Left ventricle myocardium inferior (tissue), 1 donor: ENCODE results near the gene DCST1. TPM values are rescaled to one million over a fixed set of nuclear protein-coding genes. Genes with fewer than 3 reads are reported as not detected.
A peak's percentile ranks its signal among the peaks of the same experiment; 100 is the strongest.

ENCODE experiments used
- DNase-seq: peaks from one replicate; pipeline ENCODE4 v3.0.0-alpha.2; 2020
- H3K27ac ChIP-seq: fragments of 200-600 bp; replicated peaks from 2 replicates; pipeline ENCODE4 v1.8.0; 2021
- H3K27me3 ChIP-seq: fragments of 200-600 bp; 2 replicates; pipeline ENCODE4 v1.8.0; 2021; ENCODE audit warnings: low read depth
- H3K36me3 ChIP-seq: fragments of 200-600 bp; 2 replicates; pipeline ENCODE4 v1.8.0; 2021
- H3K4me1 ChIP-seq: fragments of 200-600 bp; 2 replicates; pipeline ENCODE4 v1.8.0; 2021
- H3K4me3 ChIP-seq: fragments of 200-600 bp; 2 replicates; pipeline ENCODE4 v1.8.0; 2021; ENCODE audit warnings: mild to moderate bottlenecking, moderate library complexity
- H3K9me3 ChIP-seq: fragments of 200-600 bp; replicated peaks from 2 replicates; pipeline ENCODE4 v1.8.0; 2021
- intact Hi-C: fragments of 100-400 bp; cut with micrococcal nuclease; formaldehyde crosslinking; loops from one replicate; pipeline ENCODE4 v1.11.0; 2022
- total RNA-seq: library from RNA; stranded (reverse); fragmentation: NEBNext Ultra II Directional; extraction: Animal tissue kit (Norgen Biotek cat#: 25700); gene quantifications from one replicate; pipeline ENCODE4 v1.2.1, GENCODE V29; 2021
- TF ChIP-seq, protein P1 (sequence below): fragments of 200-600 bp; IDR thresholded peaks from 2 replicates; pipeline ENCODE4 v1.8.0; 2021; ENCODE audit warnings: antibody characterized with exemption, mild to moderate bottlenecking, borderline replicate concordance
- donor health status: DM: no; HTN: yes; CAD: no; lungs with severe emphysema.

The DCST1 gene
- total RNA-seq, 1 donor from 2014 or later: not detected

DNA sequence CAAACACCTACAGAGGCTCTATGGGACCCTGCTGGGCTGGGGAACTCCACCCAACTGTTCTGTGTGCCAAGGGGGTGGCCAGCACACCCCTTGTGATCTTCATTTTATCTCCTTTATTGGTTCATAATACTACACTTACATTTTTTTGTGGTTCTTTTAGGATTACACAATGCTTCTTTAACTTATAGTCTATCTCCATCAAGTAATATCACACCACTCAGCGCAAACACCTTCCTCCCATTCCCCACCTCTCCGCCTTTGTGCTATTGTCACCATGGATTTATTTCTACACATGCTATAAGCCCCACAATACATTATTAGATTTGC lies 61.0 kb downstream of the DCST1 start:
- no peaks in the 10 kb centered on the region for H3K9me3 ChIP-seq
- no peak overlapping the region for H3K4me3 ChIP-seq
- peaks cover 23% of the 10 kb centered on the region for H3K4me1 ChIP-seq
- H3K27me3 ChIP-seq: no peaks in the 10 kb centered on the region
- peak overlapping the region; percentile 48 for H3K27ac ChIP-seq
- DNase-seq: no peak
- H3K36me3 ChIP-seq: no peaks in the 10 kb centered on the region
- TF ChIP-seq, protein P1, sequence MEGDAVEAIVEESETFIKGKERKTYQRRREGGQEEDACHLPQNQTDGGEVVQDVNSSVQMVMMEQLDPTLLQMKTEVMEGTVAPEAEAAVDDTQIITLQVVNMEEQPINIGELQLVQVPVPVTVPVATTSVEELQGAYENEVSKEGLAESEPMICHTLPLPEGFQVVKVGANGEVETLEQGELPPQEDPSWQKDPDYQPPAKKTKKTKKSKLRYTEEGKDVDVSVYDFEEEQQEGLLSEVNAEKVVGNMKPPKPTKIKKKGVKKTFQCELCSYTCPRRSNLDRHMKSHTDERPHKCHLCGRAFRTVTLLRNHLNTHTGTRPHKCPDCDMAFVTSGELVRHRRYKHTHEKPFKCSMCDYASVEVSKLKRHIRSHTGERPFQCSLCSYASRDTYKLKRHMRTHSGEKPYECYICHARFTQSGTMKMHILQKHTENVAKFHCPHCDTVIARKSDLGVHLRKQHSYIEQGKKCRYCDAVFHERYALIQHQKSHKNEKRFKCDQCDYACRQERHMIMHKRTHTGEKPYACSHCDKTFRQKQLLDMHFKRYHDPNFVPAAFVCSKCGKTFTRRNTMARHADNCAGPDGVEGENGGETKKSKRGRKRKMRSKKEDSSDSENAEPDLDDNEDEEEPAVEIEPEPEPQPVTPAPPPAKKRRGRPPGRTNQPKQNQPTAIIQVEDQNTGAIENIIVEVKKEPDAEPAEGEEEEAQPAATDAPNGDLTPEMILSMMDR: no peak
- intact Hi-C loops: loop anchor here (5.0 kb wide), 2 partner anchors 33 to 73 kb away; partner anchors contain the start of gene EFNA1

DNA sequence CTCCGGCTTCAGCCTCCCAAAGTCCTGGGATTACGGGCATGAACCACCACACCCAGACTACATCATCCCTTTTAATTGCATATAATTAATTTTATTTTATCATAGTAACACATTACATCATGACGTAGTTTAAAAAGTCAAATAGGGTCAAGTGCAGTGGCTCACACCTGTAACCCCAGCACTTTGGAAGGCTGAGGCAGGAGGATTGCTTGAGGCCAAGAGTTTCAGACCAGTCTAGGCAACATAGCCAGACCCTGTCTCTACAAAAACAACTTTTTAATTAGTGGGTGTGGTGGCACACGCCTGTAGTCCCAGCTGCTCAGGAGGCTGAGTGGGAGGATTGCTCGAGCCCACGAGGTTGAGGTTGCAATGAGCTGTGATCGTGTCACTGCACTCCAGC lies 65.7 kb downstream of the DCST1 start:
- Histone ChIP-seq H3K27me3 (no peaks in the 10 kb centered on the region), H3K9me3 (no peaks in the 10 kb centered on the region), H3K4me3 (no peak overlapping the region), H3K4me1 (peaks cover 8% of the 10 kb centered on the region), H3K27ac (no peak overlapping the region), H3K36me3 (no peaks in the 10 kb centered on the region)
- TF ChIP-seq, protein P1: no peak
- intact Hi-C loops: no loop called here
- no peak for DNase-seq

Other genes with a start within 250 kb of the DCST1 start
- 4.8 TPM for gene KCNN3, start 163.5 kb upstream of the DCST1 start, total RNA-seq
- 46.5 TPM for gene PMVK, start 97.1 kb upstream of the DCST1 start, total RNA-seq
- 52.3 TPM for gene PBXIP1, start 77.7 kb upstream of the DCST1 start, total RNA-seq
- 12.9 TPM for gene PYGO2, start 72.0 kb upstream of the DCST1 start, total RNA-seq
- gene SHC1, start 63.1 kb upstream of the DCST1 start, total RNA-seq: 43.0 TPM
- 17.8 TPM for gene CKS1B, start 59.1 kb upstream of the DCST1 start, total RNA-seq
- 30.1 TPM for gene FLAD1, start 50.5 kb upstream of the DCST1 start, total RNA-seq
- gene LENEP, start 40.2 kb upstream of the DCST1 start, total RNA-seq: not detected
- gene ZBTB7B, start 31.0 kb upstream of the DCST1 start, total RNA-seq: 42.8 TPM
- not detected for gene DCST2, start within 50 bp of the DCST1 start, total RNA-seq
- 82.1 TPM for gene ADAM15, start 17.5 kb downstream of the DCST1 start, total RNA-seq
- gene EFNA4, start 29.9 kb downstream of the DCST1 start, total RNA-seq: 1.7 TPM
- 0.71 TPM for gene EFNA3, start 45.0 kb downstream of the DCST1 start, total RNA-seq
- 42.9 TPM for gene EFNA1, start 94.1 kb downstream of the DCST1 start, total RNA-seq
- gene SLC50A1, start 102.0 kb downstream of the DCST1 start, total RNA-seq: 8.2 TPM
- 54.5 TPM for gene DPM3, start 106.7 kb downstream of the DCST1 start, total RNA-seq
- gene KRTCAP2, start 139.5 kb downstream of the DCST1 start, total RNA-seq: 113 TPM
- 0.11 TPM for gene TRIM46, start 140.0 kb downstream of the DCST1 start, total RNA-seq
- 7.2 TPM for gene THBS3, start 174.1 kb downstream of the DCST1 start, total RNA-seq
- 18.0 TPM for gene MTX1, start 174.9 kb downstream of the DCST1 start, total RNA-seq
- gene ENTREP3, start 221.7 kb downstream of the DCST1 start, total RNA-seq: 13.9 TPM
- 57.1 TPM for gene SCAMP3, start 228.5 kb downstream of the DCST1 start, total RNA-seq
- gene CLK2, start 239.7 kb downstream of the DCST1 start, total RNA-seq: 18.1 TPM
- gene HCN3, start 243.6 kb downstream of the DCST1 start, total RNA-seq: 1.2 TPM